Parathyroid adenoma (tissue), 2 donors: ENCODE data around the gene NELFE.

Experiments used
- H2AFZ ChIP-seq: fragments of 300-600 bp; sonication (generic); one replicate; pipeline ENCODE4 v1.7.0; 2017; ENCODE audit warnings: antibody characterized with exemption, mild to moderate bottlenecking
- H3K27ac ChIP-seq: fragments of 300-600 bp; sonication (generic); one replicate; pipeline ENCODE4 v1.7.0; 2017
- H3K27me3 ChIP-seq: fragments of 300-600 bp; sonication (generic); one replicate; pipeline ENCODE4 v1.7.0; 2017; ENCODE audit warnings: low read length; ENCODE audit not compliant: control insufficient read depth, insufficient read depth
- H3K36me3 ChIP-seq: fragments of 300-600 bp; sonication (generic); one replicate; pipeline ENCODE4 v1.7.0; 2017; ENCODE audit warnings: low read length; ENCODE audit not compliant: control insufficient read depth, insufficient read depth
- H3K4me1 ChIP-seq: fragments of 300-600 bp; sonication (generic); one replicate; pipeline ENCODE4 v1.7.0; 2017; ENCODE audit warnings: control low read depth
- H3K4me2 ChIP-seq: fragments of 300-600 bp; sonication (generic); one replicate; pipeline ENCODE4 v1.7.0; 2017; ENCODE audit warnings: low read length
- H3K4me3 ChIP-seq: fragments of 300-600 bp; sonication (generic); one replicate; pipeline ENCODE4 v1.7.0; 2017; ENCODE audit warnings: low read depth, low read length
- H3K79me2 ChIP-seq: fragments of 300-600 bp; sonication (generic); one replicate; pipeline ENCODE4 v1.7.0; 2017; ENCODE audit warnings: control low read depth
- H3K9ac ChIP-seq: fragments of 300-600 bp; sonication (generic); one replicate; pipeline ENCODE4 v1.7.0; 2017; ENCODE audit warnings: mild to moderate bottlenecking
- H3K9me3 ChIP-seq: fragments of 300-600 bp; sonication (generic); one replicate; pipeline ENCODE4 v1.7.0; 2017; ENCODE audit warnings: low read length; ENCODE audit not compliant: control insufficient read depth
- CTCF ChIP-seq: fragments of 300-600 bp; sonication (generic); IDR thresholded peaks from one replicate; pipeline ENCODE4 v1.7.0; 2017; ENCODE audit warnings: antibody characterized with exemption, mild to moderate bottlenecking
- donor health status: primary hyperparathyroidism.

The NELFE gene

GRCh38 chr6:31963921-31964320 is 5.2 kb upstream of the NELFE start:
- H3K27ac ChIP-seq: no peak overlapping the region
- no peak overlapping the region for H3K4me3 ChIP-seq
- H3K9me3 ChIP-seq: no peaks in the 10 kb centered on the region
- H3K27me3 ChIP-seq: no peaks in the 10 kb centered on the region
- no peaks in the 10 kb centered on the region for H3K4me1 ChIP-seq
- no peak overlapping the region for H3K9ac ChIP-seq
- H3K4me2 ChIP-seq: no peak overlapping the region
- H3K36me3 ChIP-seq: no peaks in the 10 kb centered on the region
- no peak for TF ChIP-seq CTCF
- H2AFZ ChIP-seq: no peak overlapping the region
- H3K79me2 ChIP-seq: peaks cover 4% of the 10 kb centered on the region

- Histone ChIP-seq H3K4me1 (peaks cover 9% of the 10 kb centered on the region), H3K9ac (no peak overlapping the region), H3K4me2 (no peak overlapping the region), H3K36me3 (no peaks in the 10 kb centered on the region), H3K9me3 (no peaks in the 10 kb centered on the region), H3K4me3 (no peak overlapping the region), H3K79me2 (peaks cover 11% of the 10 kb centered on the region), H3K27me3 (no peaks in the 10 kb centered on the region), H3K27ac (no peak overlapping the region), H2AFZ (no peak overlapping the region)
- no peak for TF ChIP-seq CTCF
These were observed 2.8 kb upstream of the NELFE start for GRCh38 chr6:31961616-31962015.

- Histone ChIP-seq H3K27ac (peak overlapping the region; percentile 90), H3K9me3 (no peaks in the 10 kb centered on the region), H3K4me1 (peaks cover 9% of the 10 kb centered on the region), H3K9ac (peak overlapping the region; percentile 93), H3K27me3 (no peaks in the 10 kb centered on the region), H3K79me2 (peaks cover 11% of the 10 kb centered on the region), H3K36me3 (no peaks in the 10 kb centered on the region), H3K4me2 (peak overlapping the region; percentile 90), H2AFZ (peak overlapping the region; percentile 96), H3K4me3 (peak overlapping the region; percentile 89)
- TF ChIP-seq CTCF: no peak
These were observed 395 bp downstream of the NELFE start for GRCh38 chr6:31958412-31958740.

GRCh38 chr6:31956796-31957195 is 2.0 kb downstream of the NELFE start:
- Histone ChIP-seq H3K9me3 (no peaks in the 10 kb centered on the region), H2AFZ (no peak overlapping the region), H3K27ac (no peak overlapping the region), H3K4me2 (no peak overlapping the region), H3K79me2 (peaks cover 11% of the 10 kb centered on the region), H3K4me1 (peaks cover 15% of the 10 kb centered on the region), H3K9ac (no peak overlapping the region), H3K27me3 (no peaks in the 10 kb centered on the region), H3K36me3 (no peaks in the 10 kb centered on the region), H3K4me3 (no peak overlapping the region)
- TF ChIP-seq CTCF: no peak

DNA sequence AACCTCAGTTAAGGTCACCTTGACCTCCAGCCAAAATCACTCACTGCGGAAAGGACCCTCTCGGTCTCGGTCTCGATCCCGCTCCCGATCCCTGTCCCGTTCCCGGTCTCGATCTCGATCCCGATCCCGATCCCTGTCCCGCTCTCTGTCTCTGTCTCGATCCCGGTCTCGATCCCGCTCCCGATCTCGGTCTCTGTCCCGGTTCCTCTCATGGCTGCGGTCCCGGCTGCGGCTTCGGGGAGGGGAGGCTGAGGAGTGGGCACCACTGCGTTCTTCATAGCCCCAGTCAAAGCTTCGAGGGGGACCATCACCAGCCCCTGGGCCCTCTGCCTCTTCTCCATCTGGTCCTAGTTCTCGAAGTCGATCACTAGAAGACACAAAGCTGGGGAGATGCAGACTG is 4.3 kb downstream of the NELFE start:
- no peak overlapping the region for H3K27ac ChIP-seq
- peaks cover 11% of the 10 kb centered on the region for H3K79me2 ChIP-seq
- TF ChIP-seq CTCF: no peak
- no peak overlapping the region for H3K9ac ChIP-seq
- H3K27me3 ChIP-seq: no peaks in the 10 kb centered on the region
- peaks cover 28% of the 10 kb centered on the region for H3K4me1 ChIP-seq
- H3K4me3 ChIP-seq: no peak overlapping the region
- H3K4me2 ChIP-seq: no peak overlapping the region
- H3K9me3 ChIP-seq: no peaks in the 10 kb centered on the region
- no peaks in the 10 kb centered on the region for H3K36me3 ChIP-seq
- H2AFZ ChIP-seq: no peak overlapping the region
